ENCODE data around the gene NEDD4L. TPM values are rescaled to one million over a fixed set of nuclear protein-coding genes. Genes with fewer than 3 reads are reported as not detected.

NEDD4L gene
- polyA plus RNA-seq, 1 of the 3 experiments (the other 2 are of a cell fraction) = 13.2 TPM

DNA sequence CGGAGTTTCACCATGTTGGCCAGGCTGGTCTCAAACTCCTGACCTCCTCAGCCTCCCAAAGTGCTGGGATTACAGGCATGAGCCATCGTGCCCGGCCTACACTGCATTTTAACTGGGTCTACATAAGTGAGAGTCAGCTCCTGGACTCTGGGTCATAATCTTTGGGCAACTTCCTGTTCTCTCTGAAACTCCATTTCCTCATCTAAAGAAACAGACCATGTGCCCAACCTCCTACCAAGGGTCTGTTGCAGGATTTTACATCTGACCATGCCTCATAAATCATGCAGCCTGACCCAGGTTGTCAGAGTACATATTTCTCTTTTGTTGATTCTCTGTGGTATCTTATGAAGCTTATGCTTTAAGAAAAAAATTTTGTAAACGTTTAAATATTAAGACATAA is 304.5 kb downstream of the NEDD4L start:
- Histone ChIP-seq H3K36me3 (replicated peaks in 1 of 2; ENCODE audit: control insufficient read depth in 1 of 2, insufficient read depth in 2 of 2, low read length in 1 of 2) (peaks cover 2% of the 10 kb centered on the region in 2 experiments), H3K9me2 (no peaks in the 10 kb centered on the region), H3K27me3 (ENCODE audit: insufficient read depth) (no peaks in the 10 kb centered on the region), H4K20me1 (ENCODE audit: insufficient read depth) (no peaks in the 10 kb centered on the region), H3F3A (replicated peaks; ENCODE audit: insufficient read depth) (no peaks in the 10 kb centered on the region), H3K9me3 (no peaks in the 10 kb centered on the region), H2AFZ (ENCODE audit: low read depth) (no peak overlapping the region), H3K4me2 (no peak overlapping the region), H3K79me2 (ENCODE audit: insufficient read depth) (no peaks in the 10 kb centered on the region), H3K4me1 (ENCODE audit: control insufficient read depth in 1 of 2, insufficient read depth in 2 of 2, low read depth in 1 of 2, low read length in 1 of 2) (no peaks in the 10 kb centered on the region), H3K9ac (no peak overlapping the region), H3K27ac (ENCODE audit: low read depth in 2 of 2, low read length in 1 of 2) (no peak overlapping the region), H3K4me3 (ENCODE audit: low read depth in 2 of 2, low read length in 1 of 2) (no peak overlapping the region)
- TF ChIP-seq TCF12 (IDR thresholded peaks at IDR 0.05) (no peak), EZH2phosphoT487 (IDR thresholded peaks at IDR 0.05; ENCODE audit: borderline replicate concordance, low read depth) (no peak), MXI1 (IDR thresholded peaks at IDR 0.05; ENCODE audit: low read depth, low read length) (no peak), USF1 (IDR thresholded peaks at IDR 0.05; ENCODE audit: borderline replicate concordance, low read depth) (no peak), ZBTB33 (IDR thresholded peaks at IDR 0.05; ENCODE audit: borderline replicate concordance, low read depth) (no peak), RCOR1 (IDR thresholded peaks at IDR 0.05; ENCODE audit: low read length) (no peak), CTCF (IDR thresholded peaks at IDR 0.05) (no peak), EP300 (IDR thresholded peaks at IDR 0.05; ENCODE audit: borderline replicate concordance in 1 of 2, low read depth in 1 of 2, low read length in 1 of 2) (no peak), USF2 (IDR thresholded peaks at IDR 0.05; ENCODE audit: borderline replicate concordance, low read depth, low read length) (no peak), GATA2 (CRISPR knock-in tag; IDR thresholded peaks at IDR 0.05) (no peak)
- TF ChIP-seq, protein P1, sequence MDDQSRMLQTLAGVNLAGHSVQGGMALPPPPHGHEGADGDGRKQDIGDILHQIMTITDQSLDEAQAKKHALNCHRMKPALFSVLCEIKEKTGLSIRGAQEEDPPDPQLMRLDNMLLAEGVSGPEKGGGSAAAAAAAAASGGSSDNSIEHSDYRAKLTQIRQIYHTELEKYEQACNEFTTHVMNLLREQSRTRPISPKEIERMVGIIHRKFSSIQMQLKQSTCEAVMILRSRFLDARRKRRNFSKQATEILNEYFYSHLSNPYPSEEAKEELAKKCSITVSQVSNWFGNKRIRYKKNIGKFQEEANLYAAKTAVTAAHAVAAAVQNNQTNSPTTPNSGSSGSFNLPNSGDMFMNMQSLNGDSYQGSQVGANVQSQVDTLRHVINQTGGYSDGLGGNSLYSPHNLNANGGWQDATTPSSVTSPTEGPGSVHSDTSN (IDR thresholded peaks at IDR 0.05) = no peak
- ChIA-PET POLR2A (no interaction called here), CTCF (interaction anchor here (1.2 kb wide), 1 partner anchor 27 kb away, joined by 3 read pairs; no protein-coding TSS in a partner anchor)
- no peak for DNase-seq
- WGBS (ENCODE audit: low lambda C conversion rate) = 90% methylated on average over 4 of the region's 4 CpGs

Measured in SK-N-SH (cell line).